Fibroblast of upper back skin (primary cell): Measurements from ENCODE around the gene MAPK12.

Experiments used
- DNase-seq: peaks from one replicate; pipeline ENCODE4 v3.0.0-alpha.2; 2013

MAPK12 gene

GRCh38 chr22:50264946-50265669 is 3.6 kb upstream of the MAPK12 start:
- DNase-seq: no peak

DNA sequence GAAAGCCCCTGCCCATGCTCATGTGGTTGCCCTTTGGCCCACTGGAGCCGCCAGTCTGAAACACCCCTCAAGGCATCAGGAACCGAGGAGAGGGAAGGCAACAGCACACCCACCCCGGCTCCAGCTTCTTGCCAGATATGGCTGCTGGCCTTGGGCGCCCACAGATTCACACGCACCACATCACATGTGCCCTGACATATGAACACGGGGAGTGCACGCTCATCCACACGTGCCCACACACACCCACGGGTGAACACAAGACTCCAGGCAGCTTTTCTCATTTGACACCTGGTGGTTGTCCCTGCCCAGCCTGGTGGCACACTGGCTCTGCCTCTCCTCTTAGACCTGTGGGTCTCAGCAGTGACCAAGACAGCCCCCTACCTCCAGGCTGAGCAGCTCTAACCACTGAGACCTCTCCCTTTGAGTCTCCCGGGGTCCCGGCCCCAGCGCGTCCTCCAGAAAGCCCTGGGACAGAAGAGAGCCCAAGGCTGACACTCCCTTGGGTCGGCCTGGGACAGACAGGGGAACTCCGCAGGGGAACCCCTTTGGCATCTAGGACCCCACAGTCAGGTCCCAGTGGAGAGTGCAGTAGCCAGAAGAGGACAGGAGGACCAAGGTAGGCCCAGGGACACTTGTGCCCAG is 2.7 kb upstream of the MAPK12 start:
- no peak for DNase-seq

DNA sequence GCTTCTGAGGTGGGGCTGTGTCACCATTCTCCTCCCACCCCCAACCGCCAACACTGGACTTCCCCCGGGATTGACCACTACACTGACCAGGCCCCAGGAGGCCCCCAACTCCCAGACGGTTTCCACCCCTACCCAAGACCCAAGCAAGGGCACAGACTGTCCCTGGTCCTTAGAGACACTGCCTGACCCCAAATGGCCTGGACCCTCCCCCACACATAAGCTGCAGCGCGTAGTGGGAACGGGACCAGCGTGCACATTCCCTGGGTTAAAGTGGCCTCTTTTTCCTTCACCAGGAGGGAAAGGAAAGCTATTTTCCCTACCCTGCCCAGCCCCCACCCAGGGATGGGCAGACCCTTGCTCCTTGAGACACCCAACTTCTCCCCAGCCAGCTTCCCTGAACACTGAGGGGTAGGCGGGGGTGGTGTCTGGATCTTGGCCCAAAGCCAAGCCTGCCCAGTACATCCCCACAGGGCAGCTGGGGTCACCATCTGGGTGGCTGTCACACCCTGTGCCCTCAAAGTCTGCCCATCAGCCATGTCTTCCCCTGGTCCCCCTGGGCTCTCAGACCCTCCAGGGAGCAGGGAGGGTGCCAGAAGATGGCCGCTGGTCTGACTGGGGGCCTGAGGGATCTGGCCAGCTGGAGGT is 1.6 kb upstream of the MAPK12 start:
- DNase-seq: no peak

GRCh38 chr22:50262460-50262911 is 1.0 kb upstream of the MAPK12 start:
- DNase-seq: no peak

GRCh38 chr22:50260801-50261614 is 475 bp downstream of the MAPK12 start:
- DNase-seq: peak; percentile 49

- DNase-seq: no peak
Observed at GRCh38 chr22:50260434-50260800, 1.1 kb downstream of the MAPK12 start.

DNA sequence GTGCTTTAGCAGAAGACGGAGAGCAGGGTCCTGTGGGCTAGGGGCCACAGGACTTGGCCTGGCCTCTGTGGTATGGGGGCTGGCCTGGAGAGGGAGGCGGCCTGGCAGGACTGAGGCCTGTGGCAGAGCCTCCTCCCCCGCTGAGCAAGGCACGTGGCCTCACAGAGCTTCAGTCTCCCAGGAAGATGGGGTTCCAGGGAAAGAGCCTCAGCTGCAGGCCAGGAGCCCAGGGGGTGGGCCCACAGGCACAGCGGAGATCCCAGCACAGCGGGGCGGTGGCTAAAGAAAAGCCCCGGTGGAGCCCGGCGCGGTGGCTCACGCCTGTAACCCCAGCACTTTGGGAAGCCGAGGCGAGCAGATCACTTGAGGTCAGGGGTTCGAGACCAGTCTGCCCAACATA is 2.2 kb downstream of the MAPK12 start:
- DNase-seq: no peak

- DNase-seq: no peak
Observed at GRCh38 chr22:50258361-50259292, 2.9 kb downstream of the MAPK12 start.

GRCh38 chr22:50257451-50258360 is 3.8 kb downstream of the MAPK12 start:
- DNase-seq: no peak

- no peak for DNase-seq
Observed at GRCh38 chr22:50257041-50257440, 4.4 kb downstream of the MAPK12 start.

GRCh38 chr22:50256258-50256862 is 5.1 kb downstream of the MAPK12 start:
- no peak for DNase-seq

DNA sequence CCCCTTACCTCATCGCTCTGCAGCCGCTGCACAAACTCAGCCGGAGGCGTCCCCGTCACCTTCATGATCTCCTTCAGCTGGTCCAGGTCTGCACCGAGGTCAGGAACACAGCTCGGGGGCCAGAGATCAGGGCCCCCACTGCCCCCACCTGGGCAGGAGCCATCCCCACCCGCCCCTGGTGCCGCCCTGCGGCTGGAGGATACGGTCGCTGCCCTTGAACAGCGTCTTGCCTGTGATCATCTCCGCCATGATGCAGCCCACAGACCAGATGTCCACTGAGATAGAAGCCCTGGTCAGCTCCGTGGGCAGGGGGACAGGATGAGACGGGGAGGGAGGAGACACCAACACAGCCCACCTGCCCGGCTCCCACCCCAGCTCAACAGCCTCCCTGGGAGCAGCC is 5.9 kb downstream of the MAPK12 start:
- no peak for DNase-seq

- DNase-seq: no peak
Observed at GRCh38 chr22:50255099-50255498, 6.4 kb downstream of the MAPK12 start.

- DNase-seq: no peak
Observed at GRCh38 chr22:50253941-50254340, 7.5 kb downstream of the MAPK12 start.

GRCh38 chr22:50253046-50253915 is 8.2 kb downstream of the MAPK12 start:
- no peak for DNase-seq

GRCh38 chr22:50252082-50253045 is 9.1 kb downstream of the MAPK12 start:
- DNase-seq: peak; percentile 56

DNA sequence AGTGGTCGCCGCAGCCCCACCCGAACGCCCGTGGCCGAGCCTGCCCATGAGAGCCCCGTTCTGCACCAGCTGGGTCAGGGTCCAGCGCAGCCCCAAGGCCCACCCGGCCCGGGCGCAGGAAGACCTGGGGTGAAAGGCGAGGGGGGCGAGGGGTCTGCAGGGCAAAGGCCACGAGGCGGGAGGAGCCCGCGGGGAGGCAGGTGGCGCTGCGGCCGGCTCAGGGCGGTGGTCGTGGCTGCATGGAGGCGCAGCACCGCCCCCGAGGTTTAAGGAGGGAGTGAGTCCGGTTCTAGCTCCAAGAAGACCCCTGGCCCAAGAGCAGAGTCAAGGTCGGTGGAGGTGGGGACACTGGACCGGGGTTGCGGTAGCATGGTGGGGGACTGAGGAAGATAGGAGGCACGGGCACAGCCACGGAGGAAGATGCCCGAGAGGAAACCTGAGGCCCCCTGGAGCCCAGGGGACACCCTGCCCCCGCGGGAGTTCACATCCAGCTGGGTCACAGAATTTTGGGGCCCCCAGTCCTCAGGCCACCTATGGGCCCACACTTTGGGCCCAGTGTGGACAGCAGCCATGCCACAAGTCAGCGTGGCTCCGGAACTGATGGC is 9.9 kb downstream of the MAPK12 start:
- no peak for DNase-seq
